Fibroblast of lung (primary cell): ENCODE data around the gene MICAL2. TPM values are rescaled to one million over a fixed set of nuclear protein-coding genes. Genes with fewer than 3 reads are reported as not detected.

Experiments
- DNase-seq, 2 donors: peaks; one replicate each; pipeline versions ENCODE4 v3.0.0 to v3.0.0-alpha.2; 2010; ENCODE audit warnings: low read depth in 2 of 2
- H2AFZ ChIP-seq: 2 replicates; pipeline ENCODE4 v1.5.1; 2012; ENCODE audit warnings: low read length, control low read depth, inconsistent platforms
- H3K27ac ChIP-seq: 2 replicates; pipeline ENCODE4 v1.5.1; 2011; ENCODE audit warnings: low read length, control low read depth; ENCODE audit not compliant: insufficient read depth
- H3K27me3 ChIP-seq: 2 replicates; pipeline ENCODE4 v1.5.1; 2011; ENCODE audit warnings: mild to moderate bottlenecking, low read length; ENCODE audit not compliant: control insufficient read depth, insufficient read depth
- H3K36me3 ChIP-seq: 2 replicates; pipeline ENCODE4 v1.5.1; 2011; ENCODE audit warnings: low read length; ENCODE audit not compliant: control insufficient read depth, insufficient read depth
- H3K4me1 ChIP-seq: 2 replicates; pipeline ENCODE4 v1.5.1; 2011; ENCODE audit warnings: low read length; ENCODE audit not compliant: control insufficient read depth, insufficient read depth; ENCODE audit errors: extremely low read depth
- H3K4me2 ChIP-seq: 2 replicates; pipeline ENCODE4 v1.5.1; 2011; ENCODE audit warnings: low read length, control low read depth; ENCODE audit not compliant: insufficient read depth; ENCODE audit errors: extremely low read depth
- H3K4me3 ChIP-seq, 4 experiments: fragments of 200-600 bp in 1 of 4; sonication (generic) in 1 of 4; replicated peaks in 1 of 4; 2 replicates each; pipeline ENCODE4 v1.5.1; 2011 to 2016; ENCODE audit warnings: low read length in 4 of 4, low read depth in 3 of 4, mild to moderate bottlenecking in 3 of 4, control low read depth in 2 of 4, inconsistent platforms in 1 of 4, mixed read lengths in 1 of 4; ENCODE audit not compliant: insufficient read depth in 1 of 4; ENCODE audit errors: control extremely low read depth in 1 of 4
- H3K79me2 ChIP-seq: 2 replicates; pipeline ENCODE4 v1.5.1; 2012; ENCODE audit warnings: mild to moderate bottlenecking, low read length, inconsistent platforms; ENCODE audit not compliant: control insufficient read depth, insufficient read depth
- H3K9ac ChIP-seq: 2 replicates; pipeline ENCODE4 v1.5.1; 2011; ENCODE audit warnings: mild to moderate bottlenecking, low read length, control low read depth; ENCODE audit not compliant: insufficient read depth
- H3K9me3 ChIP-seq: 2 replicates; pipeline ENCODE4 v1.5.1; 2012; ENCODE audit warnings: low read depth, low read length; ENCODE audit not compliant: control insufficient read depth, insufficient read depth
- H4K20me1 ChIP-seq: 2 replicates; pipeline ENCODE4 v1.5.1; 2011; ENCODE audit warnings: low read length; ENCODE audit not compliant: control insufficient read depth, insufficient read depth; ENCODE audit errors: extremely low read depth
- CTCF ChIP-seq, 2 donors: IDR thresholded peaks in 1 of 2; conservative IDR thresholded peaks in 1 of 2; 1 replicate in 1 of 2; 2 replicates in 1 of 2; pipeline ENCODE4 v1.5.1; 2011 to 2012; ENCODE audit warnings: low read length in 2 of 2, control low read depth in 1 of 2, inconsistent platforms in 1 of 2, low read depth in 1 of 2, mild to moderate bottlenecking in 1 of 2
- EZH2 ChIP-seq: IDR thresholded peaks from 2 replicates; pipeline ENCODE4 v1.5.1; 2012; ENCODE audit warnings: low read length, control low read depth, mild to moderate bottlenecking; ENCODE audit errors: missing control alignments
- polyA plus RNA-seq, 2 donors: library from polyadenylated mRNA; depleted of rRNA in 1 of 2; stranded (reverse) in 1 of 2; unstranded in 1 of 2; fragments of >200 nt; gene quantifications; 2 replicates each; pipeline ENCODE4 v1.2.1, GENCODE V29; 2011 to 2012; ENCODE audit warnings: missing spikeins in 1 of 2
- total RNA-seq: library from RNA; depleted of rRNA; stranded (reverse); fragments of >200 nt; gene quantifications from 2 replicates; pipeline ENCODE4 v1.2.1, GENCODE V29; 2014

Gene MICAL2
- total and polyA plus RNA-seq, 2 donors (not counting 1 experiment from before 2014, with no cell fraction given) = 78.5 to 275 TPM

GRCh38 chr11:12063251-12063650 lies 47.1 kb upstream of the MICAL2 start:
- Histone ChIP-seq H3K27me3 (no peaks in the 10 kb centered on the region), H4K20me1 (no peaks in the 10 kb centered on the region), H3K4me2 (no peak overlapping the region), H3K9ac (no peak overlapping the region), H3K27ac (no peak overlapping the region), H3K4me3 (no peak overlapping the region), H3K4me1 (peaks cover 19% of the 10 kb centered on the region), H3K79me2 (no peaks in the 10 kb centered on the region), H3K9me3 (no peaks in the 10 kb centered on the region), H3K36me3 (no peaks in the 10 kb centered on the region), H2AFZ (no peak overlapping the region)
- TF ChIP-seq CTCF (conservative IDR thresholded peaks at IDR 0.05 in 1 of 2, IDR thresholded peaks at IDR 0.05 in 1 of 2; ENCODE audit: low read depth in 1 of 2, low read length in 2 of 2) (no peak), EZH2 (no peak)
- no peak for DNase-seq

- H3K9me3 ChIP-seq = no peaks in the 10 kb centered on the region
- H3K4me2 ChIP-seq = no peak overlapping the region
- no peak overlapping the region for H3K27ac ChIP-seq
- no peaks in the 10 kb centered on the region for H3K79me2 ChIP-seq
- H3K4me3 ChIP-seq = no peak overlapping the region
- H4K20me1 ChIP-seq = no peaks in the 10 kb centered on the region
- H3K4me1 ChIP-seq = peaks cover 19% of the 10 kb centered on the region
- H3K27me3 ChIP-seq = no peaks in the 10 kb centered on the region
- no peak overlapping the region for H2AFZ ChIP-seq
- no peak for DNase-seq
- TF ChIP-seq CTCF (conservative IDR thresholded peaks at IDR 0.05 in 1 of 2, IDR thresholded peaks at IDR 0.05 in 1 of 2; ENCODE audit: low read depth in 1 of 2, low read length in 2 of 2) (no peak), EZH2 (no peak)
- H3K36me3 ChIP-seq = no peaks in the 10 kb centered on the region
- H3K9ac ChIP-seq = no peak overlapping the region
Observed at GRCh38 chr11:12064136-12064953, 46.0 kb upstream of the MICAL2 start.

- Histone ChIP-seq H3K79me2 (no peaks in the 10 kb centered on the region), H3K36me3 (no peaks in the 10 kb centered on the region), H3K9me3 (no peaks in the 10 kb centered on the region), H3K4me3 (no peak overlapping the region), H3K9ac (no peak overlapping the region), H3K4me1 (peaks cover 19% of the 10 kb centered on the region), H3K27ac (no peak overlapping the region), H3K27me3 (no peaks in the 10 kb centered on the region), H4K20me1 (no peaks in the 10 kb centered on the region), H3K4me2 (no peak overlapping the region), H2AFZ (no peak overlapping the region)
- no peak for DNase-seq
- TF ChIP-seq CTCF (conservative IDR thresholded peaks at IDR 0.05 in 1 of 2, IDR thresholded peaks at IDR 0.05 in 1 of 2; ENCODE audit: low read depth in 1 of 2, low read length in 2 of 2) = no peak
- TF ChIP-seq EZH2 = no peak
Observed at GRCh38 chr11:12064954-12065280, 45.5 kb upstream of the MICAL2 start.
